KMS-11 (cell line): ENCODE results near the gene NSUN6.

Source experiments
- H2AFZ ChIP-seq: fragments of 200-600 bp; sonication (generic); 2 replicates; pipeline ENCODE4 v1.6.1; 2016; ENCODE audit warnings: antibody characterized with exemption, mixed run types, low read depth
- H3K27ac ChIP-seq: fragments of 200-600 bp; sonication (generic); 2 replicates; pipeline ENCODE4 v1.6.1; 2016; ENCODE audit warnings: mild to moderate bottlenecking, mixed run types
- H3K27me3 ChIP-seq: fragments of 200-600 bp; sonication (generic); 2 replicates; pipeline ENCODE4 v1.6.1; 2017; ENCODE audit warnings: mild to moderate bottlenecking, low read depth, mixed run types, moderate library complexity; ENCODE audit not compliant: insufficient read depth
- H3K36me3 ChIP-seq: fragments of 200-600 bp; sonication (generic); 2 replicates; pipeline ENCODE4 v1.6.1; 2017; ENCODE audit warnings: mild to moderate bottlenecking, mixed run types; ENCODE audit not compliant: insufficient read depth
- H3K4me1 ChIP-seq: fragments of 200-600 bp; sonication (generic); 2 replicates; pipeline ENCODE4 v1.6.1; 2016; ENCODE audit warnings: mild to moderate bottlenecking, low read depth, mixed run types; ENCODE audit not compliant: poor library complexity, severe bottlenecking
- H3K4me2 ChIP-seq: fragments of 200-600 bp; sonication (generic); 2 replicates; pipeline ENCODE4 v1.7.0; 2016; ENCODE audit warnings: mild to moderate bottlenecking, mixed run types
- H3K4me3 ChIP-seq: fragments of 200-600 bp; sonication (generic); IDR thresholded peaks from 2 replicates; pipeline ENCODE4 v1.6.1; 2017; ENCODE audit warnings: low read depth, low read length, mixed read lengths; ENCODE audit not compliant: insufficient read depth
- H3K79me2 ChIP-seq: fragments of 200-600 bp; sonication (generic); 2 replicates; pipeline ENCODE4 v1.6.1; 2016; ENCODE audit warnings: low read depth, mixed run types; ENCODE audit not compliant: insufficient read depth
- H3K9ac ChIP-seq: fragments of 200-600 bp; sonication (generic); 2 replicates; pipeline ENCODE4 v1.6.1; 2016; ENCODE audit warnings: mild to moderate bottlenecking, mixed run types
- H4K20me1 ChIP-seq: fragments of 200-600 bp; sonication (generic); 2 replicates; pipeline ENCODE4 v1.6.1; 2016; ENCODE audit warnings: mild to moderate bottlenecking, mixed run types; ENCODE audit not compliant: insufficient read depth
- CTCF ChIP-seq: fragments of 200-600 bp; sonication (generic); conservative IDR thresholded peaks from 2 replicates; pipeline ENCODE4 v1.6.1; 2017; ENCODE audit warnings: low read depth, mild to moderate bottlenecking, antibody characterized with exemption, low read length, moderate library complexity, mixed read lengths

NSUN6 gene

GRCh38 chr10:18566177-18566576 is 85.2 kb downstream of the NSUN6 start:
- H3K27me3 ChIP-seq, result no peaks in the 10 kb centered on the region
- no peak for TF ChIP-seq CTCF
- no peaks in the 10 kb centered on the region for H3K79me2 ChIP-seq
- H2AFZ ChIP-seq, result no peak overlapping the region
- no peak overlapping the region for H3K4me2 ChIP-seq
- H4K20me1 ChIP-seq, result no peaks in the 10 kb centered on the region
- H3K4me1 ChIP-seq, result no peaks in the 10 kb centered on the region
- no peak overlapping the region for H3K27ac ChIP-seq
- H3K36me3 ChIP-seq, result no peaks in the 10 kb centered on the region
- no peak overlapping the region for H3K4me3 ChIP-seq
- H3K9ac ChIP-seq, result no peak overlapping the region

GRCh38 chr10:18565006-18565405 is 86.4 kb downstream of the NSUN6 start:
- no peaks in the 10 kb centered on the region for H3K4me1 ChIP-seq
- H2AFZ ChIP-seq, result no peak overlapping the region
- H3K27me3 ChIP-seq, result no peaks in the 10 kb centered on the region
- no peak overlapping the region for H3K27ac ChIP-seq
- H3K4me2 ChIP-seq, result no peak overlapping the region
- TF ChIP-seq CTCF, result no peak
- no peaks in the 10 kb centered on the region for H3K79me2 ChIP-seq
- H4K20me1 ChIP-seq, result no peaks in the 10 kb centered on the region
- no peaks in the 10 kb centered on the region for H3K36me3 ChIP-seq
- no peak overlapping the region for H3K9ac ChIP-seq
- no peak overlapping the region for H3K4me3 ChIP-seq

- no peak overlapping the region for H2AFZ ChIP-seq
- H3K4me1 ChIP-seq, result no peaks in the 10 kb centered on the region
- H3K27ac ChIP-seq, result no peak overlapping the region
- H3K4me2 ChIP-seq, result no peak overlapping the region
- H3K27me3 ChIP-seq, result no peaks in the 10 kb centered on the region
- no peaks in the 10 kb centered on the region for H3K36me3 ChIP-seq
- TF ChIP-seq CTCF, result no peak
- no peak overlapping the region for H3K9ac ChIP-seq
- no peaks in the 10 kb centered on the region for H4K20me1 ChIP-seq
- H3K4me3 ChIP-seq, result no peak overlapping the region
- H3K79me2 ChIP-seq, result no peaks in the 10 kb centered on the region
Measured at GRCh38 chr10:18563003-18563726, 88.2 kb downstream of the NSUN6 start.

GRCh38 chr10:18561861-18562551 is 89.4 kb downstream of the NSUN6 start:
- Histone ChIP-seq H3K79me2 (no peaks in the 10 kb centered on the region), H3K36me3 (no peaks in the 10 kb centered on the region), H3K27ac (no peak overlapping the region), H3K4me1 (no peaks in the 10 kb centered on the region), H2AFZ (no peak overlapping the region), H3K4me2 (no peak overlapping the region), H3K27me3 (no peaks in the 10 kb centered on the region), H3K9ac (no peak overlapping the region), H4K20me1 (no peaks in the 10 kb centered on the region), H3K4me3 (no peak overlapping the region)
- no peak for TF ChIP-seq CTCF
